MCF 10A (cell line): ENCODE results near the gene BUB1. TPM values are rescaled to one million over a fixed set of nuclear protein-coding genes. Genes with fewer than 3 reads are reported as not detected.

Experiments used
- BruUV-seq: library from RNA; stranded (reverse); fragments of 400-500 nt; replicated peaks from 2 replicates; lab custom pipeline; 2021; lab: Mats Ljungman, UMichigan
- CTCF ChIA-PET: fragments of 300-600 bp; sonication (Branson Sonifier 250); formaldehyde crosslinking; extraction: SDS; loops from one replicate; lab custom pipeline; 2021; ENCODE audit warnings: antibody characterized with exemption, inconsistent platforms; lab: Yijun Ruan, JAX
- POLR2A ChIA-PET: fragments of 300-600, 350-650 bp; sonication (Branson Sonifier 250); formaldehyde crosslinking; extraction: SDS; loops from one replicate; lab custom pipeline; 2020; ENCODE audit warnings: antibody characterized with exemption, inconsistent platforms; lab: Yijun Ruan, JAX
- DNase-seq: peaks from one replicate; pipeline ENCODE4 v3.0.0-alpha.2; 2018; ENCODE audit not compliant: unreplicated experiment
- H3K27ac Mint-ChIP-seq: one replicate; pipeline ENCODE4 v1.8.0; 2022; ENCODE audit warnings: mild to moderate bottlenecking, low read depth, mixed read lengths; ENCODE audit not compliant: unreplicated experiment
- H3K27me3 Mint-ChIP-seq: one replicate; pipeline ENCODE4 v1.8.0; 2022; ENCODE audit warnings: mixed read lengths; ENCODE audit not compliant: insufficient read depth, unreplicated experiment
- H3K36me3 Mint-ChIP-seq: one replicate; pipeline ENCODE4 v1.8.0; 2022; ENCODE audit warnings: mild to moderate bottlenecking, moderate library complexity, mixed read lengths; ENCODE audit not compliant: insufficient read depth, unreplicated experiment
- H3K4me1 Mint-ChIP-seq: one replicate; pipeline ENCODE4 v1.8.0; 2022; ENCODE audit warnings: mixed read lengths; ENCODE audit not compliant: insufficient read depth, unreplicated experiment
- H3K4me3 Mint-ChIP-seq: one replicate; pipeline ENCODE4 v1.8.0; 2022; ENCODE audit warnings: mild to moderate bottlenecking, moderate library complexity, mixed read lengths; ENCODE audit not compliant: unreplicated experiment
- H3K9me3 Mint-ChIP-seq: one replicate; pipeline ENCODE4 v1.8.0; 2022; ENCODE audit warnings: mixed read lengths; ENCODE audit not compliant: unreplicated experiment
- intact Hi-C: fragments of 100-400 bp; cut with micrococcal nuclease; formaldehyde crosslinking; loops from 2 replicates; pipeline ENCODE4 v1.14.1; 2022
- total RNA-seq: library from RNA; stranded (reverse); gene quantifications from 2 replicates; pipeline ENCODE4 v1.2.3, GENCODE V29; 2022
- TF ChIP-seq, protein P1 (sequence below): fragments of 200-600 bp; IDR thresholded peaks from one replicate; pipeline ENCODE4 v1.8.0; 2022; ENCODE audit warnings: antibody characterized with exemption, mild to moderate bottlenecking; ENCODE audit not compliant: unreplicated experiment

The BUB1 gene
- total RNA-seq, 1 experiment from 2014 or later, result 25.5 TPM

GRCh38 chr2:110682267-110682666, 4.4 kb upstream of the BUB1 start:
- Mint-ChIP-seq H3K4me1 (peaks cover 5% of the 10 kb centered on the region), H3K27ac (no peak overlapping the region), H3K9me3 (no peaks in the 10 kb centered on the region), H3K4me3 (no peak overlapping the region), H3K27me3 (no peaks in the 10 kb centered on the region), H3K36me3 (no peaks in the 10 kb centered on the region)
- TF ChIP-seq, protein P1, sequence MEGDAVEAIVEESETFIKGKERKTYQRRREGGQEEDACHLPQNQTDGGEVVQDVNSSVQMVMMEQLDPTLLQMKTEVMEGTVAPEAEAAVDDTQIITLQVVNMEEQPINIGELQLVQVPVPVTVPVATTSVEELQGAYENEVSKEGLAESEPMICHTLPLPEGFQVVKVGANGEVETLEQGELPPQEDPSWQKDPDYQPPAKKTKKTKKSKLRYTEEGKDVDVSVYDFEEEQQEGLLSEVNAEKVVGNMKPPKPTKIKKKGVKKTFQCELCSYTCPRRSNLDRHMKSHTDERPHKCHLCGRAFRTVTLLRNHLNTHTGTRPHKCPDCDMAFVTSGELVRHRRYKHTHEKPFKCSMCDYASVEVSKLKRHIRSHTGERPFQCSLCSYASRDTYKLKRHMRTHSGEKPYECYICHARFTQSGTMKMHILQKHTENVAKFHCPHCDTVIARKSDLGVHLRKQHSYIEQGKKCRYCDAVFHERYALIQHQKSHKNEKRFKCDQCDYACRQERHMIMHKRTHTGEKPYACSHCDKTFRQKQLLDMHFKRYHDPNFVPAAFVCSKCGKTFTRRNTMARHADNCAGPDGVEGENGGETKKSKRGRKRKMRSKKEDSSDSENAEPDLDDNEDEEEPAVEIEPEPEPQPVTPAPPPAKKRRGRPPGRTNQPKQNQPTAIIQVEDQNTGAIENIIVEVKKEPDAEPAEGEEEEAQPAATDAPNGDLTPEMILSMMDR, result no peak
- DNase-seq, result no peak
- no TSS peak for BruUV-seq
- intact Hi-C loops, result no loop called here
- POLR2A ChIA-PET, result no interaction called here
- CTCF ChIA-PET, result no interaction called here

DNA sequence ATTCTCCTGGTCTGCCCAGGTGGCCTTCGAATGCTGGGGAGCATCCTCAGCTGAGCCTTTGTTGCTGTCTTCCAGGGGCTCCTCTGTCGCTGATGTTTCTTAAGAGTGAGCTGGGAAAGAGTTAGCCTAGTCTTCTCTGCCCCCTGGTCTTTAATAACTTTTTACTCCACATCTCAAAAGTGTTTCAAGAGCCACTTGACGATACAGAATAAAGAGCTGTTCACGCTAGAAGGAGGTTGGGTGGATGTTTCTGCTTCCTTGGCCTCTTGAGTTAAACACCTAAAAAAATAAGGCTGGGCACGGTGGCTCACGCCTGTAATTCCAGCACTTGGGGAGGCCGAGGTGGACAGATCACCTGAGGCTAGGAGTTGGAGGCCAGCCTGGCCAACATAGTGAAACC, 2.8 kb upstream of the BUB1 start:
- Mint-ChIP-seq H3K9me3 (no peaks in the 10 kb centered on the region), H3K4me1 (peaks cover 11% of the 10 kb centered on the region), H3K4me3 (no peak overlapping the region), H3K36me3 (no peaks in the 10 kb centered on the region), H3K27ac (no peak overlapping the region), H3K27me3 (no peaks in the 10 kb centered on the region)
- no TSS peak for BruUV-seq
- intact Hi-C loops, result no loop called here
- POLR2A ChIA-PET, result interaction anchor here (1.3 kb wide), 1 partner anchor 50 kb away, joined by 4 read pairs; no protein-coding TSS in a partner anchor
- CTCF ChIA-PET, result interaction anchor here (0.7 to 4.5 kb wide), 2 partner anchors 72 to 75 kb away, joined by 3 to 31 read pairs; no protein-coding TSS in a partner anchor
- TF ChIP-seq, protein P1, result no peak
- DNase-seq, result no peak

DNA sequence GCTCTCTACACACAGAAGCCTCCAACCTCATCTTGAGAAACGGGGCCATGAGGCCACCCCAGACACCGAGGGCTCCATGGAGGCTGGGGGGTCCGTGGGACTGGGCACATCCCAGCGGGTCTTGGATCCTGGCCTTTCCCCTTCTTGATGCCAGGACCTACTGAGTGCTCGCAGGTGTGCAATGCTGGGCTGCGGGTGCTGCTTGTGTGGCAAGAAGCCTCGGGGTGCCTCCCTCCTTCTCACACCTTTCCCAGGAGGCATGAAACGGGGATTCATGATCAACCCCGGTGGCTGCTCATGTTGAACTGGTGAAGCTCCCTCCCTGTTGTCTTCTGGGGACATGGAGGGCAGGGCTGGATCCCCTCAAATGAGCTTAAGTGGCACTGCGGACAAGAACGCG, 2.0 kb upstream of the BUB1 start:
- POLR2A ChIA-PET, result interaction anchor here (0.6 to 1.3 kb wide), 2 partner anchors 51 to 467 kb away, joined by 3 to 4 read pairs; partner anchors contain the start of gene MTLN
- no peak overlapping the region for H3K27ac Mint-ChIP-seq
- H3K9me3 Mint-ChIP-seq, result no peaks in the 10 kb centered on the region
- peak overlapping the region; percentile 84 for H3K4me3 Mint-ChIP-seq
- no peaks in the 10 kb centered on the region for H3K27me3 Mint-ChIP-seq
- intact Hi-C loops, result no loop called here
- DNase-seq, result no peak
- H3K36me3 Mint-ChIP-seq, result no peaks in the 10 kb centered on the region
- peaks cover 17% of the 10 kb centered on the region for H3K4me1 Mint-ChIP-seq
- TF ChIP-seq, protein P1, result no peak
- CTCF ChIA-PET, result interaction anchor here (0.6 to 4.5 kb wide), 2 partner anchors 76 to 389 kb away, joined by 3 to 31 read pairs; no protein-coding TSS in a partner anchor
- BruUV-seq, result no TSS peak

GRCh38 chr2:110679337-110679707, 1.5 kb upstream of the BUB1 start:
- Mint-ChIP-seq H3K36me3 (no peaks in the 10 kb centered on the region), H3K27ac (no peak overlapping the region), H3K4me3 (peak overlapping the region; percentile 84), H3K27me3 (no peaks in the 10 kb centered on the region), H3K9me3 (no peaks in the 10 kb centered on the region), H3K4me1 (peaks cover 22% of the 10 kb centered on the region)
- intact Hi-C loops, result no loop called here
- BruUV-seq, result no TSS peak
- TF ChIP-seq, protein P1, result no peak
- ChIA-PET POLR2A (interaction anchor here (0.6 to 2.1 kb wide), 5 partner anchors 10 to 467 kb away, joined by 3 to 9 read pairs (median 3); partner anchors contain the start of gene MTLN), CTCF (interaction anchor here (0.6 to 4.5 kb wide), 4 partner anchors 10 to 390 kb away, joined by 3 to 31 read pairs (median 4); no protein-coding TSS in a partner anchor)
- peak; percentile 7 for DNase-seq
